Measurements from ENCODE around the gene SATB1.

The SATB1 gene

GRCh38 chr3:18428991-18429745, 4.0 kb upstream of the SATB1 start:
- no peak for DNase-seq

- no peak for DNase-seq
Observed at GRCh38 chr3:18428036-18428435, 2.9 kb upstream of the SATB1 start.

DNA sequence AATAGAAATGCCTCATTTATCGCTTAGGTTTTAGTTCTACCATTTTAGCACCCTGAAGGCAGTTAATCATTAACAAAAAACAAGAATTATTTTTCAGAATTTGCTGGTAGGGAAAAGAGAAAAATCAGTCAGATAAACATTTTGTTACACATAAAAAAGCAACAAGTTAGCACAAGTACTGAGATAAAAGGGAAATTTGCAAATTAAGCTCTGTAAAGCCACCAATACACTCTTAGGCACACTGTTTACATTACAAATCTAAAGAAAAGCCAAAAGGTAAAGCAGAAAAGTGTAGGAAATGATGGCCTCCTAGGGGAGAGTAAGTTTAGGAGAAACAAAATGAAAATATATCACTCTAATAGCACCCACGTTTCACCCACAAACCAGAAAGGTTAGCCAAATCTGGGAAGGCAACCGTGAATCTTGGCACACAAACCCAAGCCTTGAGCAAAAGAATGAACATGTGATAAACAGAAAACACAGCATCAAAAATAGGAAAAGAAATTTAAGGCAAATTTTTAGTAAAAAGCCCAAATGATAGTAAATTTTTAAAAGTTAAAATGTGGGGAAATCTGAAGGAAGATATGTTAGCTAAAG, 1.6 kb upstream of the SATB1 start:
- no peak for DNase-seq

- DNase-seq = no peak
Observed at GRCh38 chr3:18425641-18426257, 610 bp upstream of the SATB1 start.

DNA sequence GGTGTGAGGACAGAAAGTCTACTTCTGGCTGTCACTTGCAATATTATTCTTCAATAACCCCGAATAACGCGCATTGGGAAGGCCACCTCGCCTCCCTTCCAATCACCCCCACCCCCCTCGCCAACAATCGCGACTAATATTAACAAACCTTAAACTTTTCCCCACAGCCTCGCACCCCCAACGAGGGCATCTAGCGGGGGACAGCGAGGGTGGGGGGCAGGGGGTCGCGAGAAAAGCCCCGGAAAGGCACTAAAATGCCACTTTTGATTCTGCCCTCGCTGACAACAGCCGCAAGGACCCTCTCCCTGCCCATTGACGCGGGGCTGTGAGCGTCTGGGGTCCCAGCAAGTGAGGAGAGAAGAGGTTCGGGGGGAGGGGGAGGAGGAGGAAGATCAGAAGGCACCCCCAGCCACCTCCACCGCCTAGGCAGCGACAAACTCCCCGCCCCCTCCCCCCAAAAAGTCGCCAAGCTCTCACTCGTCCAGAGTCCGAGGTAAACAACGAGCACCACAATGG, 868 bp downstream of the SATB1 start:
- no peak for DNase-seq

DNA sequence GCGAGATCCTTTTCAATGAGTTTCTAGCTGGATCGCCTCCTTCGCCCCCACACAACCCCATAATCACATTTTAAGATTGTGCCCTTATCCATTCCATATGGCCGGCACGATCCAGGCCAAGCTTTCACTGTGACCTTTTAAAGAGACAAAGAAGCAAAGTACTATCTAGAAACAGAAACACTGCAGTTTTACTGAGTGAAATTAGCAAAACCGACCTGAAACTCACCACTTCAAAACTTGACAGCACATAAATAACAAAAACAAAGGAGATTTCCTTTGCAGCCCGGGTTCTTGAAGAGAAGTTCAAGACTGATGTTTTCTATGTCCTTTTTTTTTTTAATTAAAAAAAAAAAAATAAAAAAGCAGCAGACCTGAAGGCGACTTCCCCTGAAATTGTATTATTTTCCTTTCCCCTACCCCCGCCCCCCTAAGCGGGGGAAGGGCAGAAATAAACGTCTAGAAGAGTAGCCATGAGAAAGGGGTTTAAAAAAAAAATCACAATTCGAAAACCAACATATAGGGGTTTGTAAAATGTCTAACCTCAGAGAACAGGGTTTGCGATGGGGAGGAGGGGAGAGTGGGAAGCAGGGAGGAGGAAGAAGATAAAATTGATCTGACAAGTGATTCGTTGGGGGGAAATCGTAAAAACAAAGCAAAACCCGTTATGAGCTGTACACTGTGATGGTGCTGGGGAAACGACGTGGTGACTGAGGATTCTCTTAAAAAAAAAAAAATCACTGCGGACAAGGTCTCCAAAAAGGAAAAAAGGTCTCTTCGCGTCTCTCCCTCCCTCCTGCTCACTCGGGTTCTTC, 1.5 kb downstream of the SATB1 start:
- DNase-seq = no peak

- no peak for DNase-seq
Observed at GRCh38 chr3:18422972-18423371, 2.2 kb downstream of the SATB1 start.

DNA sequence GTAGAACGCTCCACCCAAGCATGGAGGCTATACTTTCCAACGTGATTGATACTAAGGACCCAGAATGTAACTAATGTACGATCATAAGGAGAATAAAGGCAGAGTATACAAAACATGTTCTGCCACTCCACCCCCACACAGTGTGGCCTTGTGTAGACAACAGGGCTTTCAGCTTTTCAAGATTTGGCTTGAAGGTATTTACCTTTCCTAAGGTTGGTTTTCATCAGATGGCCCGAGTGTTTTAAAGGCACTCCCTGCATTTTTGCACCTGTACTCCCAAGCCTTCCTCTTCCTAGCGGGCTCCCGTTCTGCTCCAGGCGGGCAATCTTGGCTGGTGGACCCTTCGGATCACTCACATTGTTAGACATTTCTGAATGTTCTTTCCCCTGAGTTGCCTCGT, 4.6 kb downstream of the SATB1 start:
- no peak for DNase-seq

DNA sequence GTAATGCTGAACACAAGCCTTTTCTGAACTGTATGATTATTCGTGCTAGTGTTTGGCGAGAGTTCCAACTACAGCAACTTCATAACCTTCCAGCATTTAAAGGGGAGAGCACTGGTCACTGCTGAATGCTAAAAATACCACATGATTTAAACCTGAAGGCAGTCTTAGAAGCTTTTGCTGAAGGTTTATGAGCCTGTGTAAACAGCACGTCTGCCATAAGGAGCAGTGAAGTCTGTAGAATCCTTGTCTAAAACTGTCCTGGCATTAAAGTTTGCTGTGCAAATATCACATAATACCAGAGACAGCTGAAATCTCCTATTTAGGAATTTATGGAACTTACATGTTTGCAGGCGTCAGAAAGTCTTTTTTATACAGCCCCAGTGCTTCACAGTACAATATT, 5.9 kb downstream of the SATB1 start:
- DNase-seq = no peak

DNA sequence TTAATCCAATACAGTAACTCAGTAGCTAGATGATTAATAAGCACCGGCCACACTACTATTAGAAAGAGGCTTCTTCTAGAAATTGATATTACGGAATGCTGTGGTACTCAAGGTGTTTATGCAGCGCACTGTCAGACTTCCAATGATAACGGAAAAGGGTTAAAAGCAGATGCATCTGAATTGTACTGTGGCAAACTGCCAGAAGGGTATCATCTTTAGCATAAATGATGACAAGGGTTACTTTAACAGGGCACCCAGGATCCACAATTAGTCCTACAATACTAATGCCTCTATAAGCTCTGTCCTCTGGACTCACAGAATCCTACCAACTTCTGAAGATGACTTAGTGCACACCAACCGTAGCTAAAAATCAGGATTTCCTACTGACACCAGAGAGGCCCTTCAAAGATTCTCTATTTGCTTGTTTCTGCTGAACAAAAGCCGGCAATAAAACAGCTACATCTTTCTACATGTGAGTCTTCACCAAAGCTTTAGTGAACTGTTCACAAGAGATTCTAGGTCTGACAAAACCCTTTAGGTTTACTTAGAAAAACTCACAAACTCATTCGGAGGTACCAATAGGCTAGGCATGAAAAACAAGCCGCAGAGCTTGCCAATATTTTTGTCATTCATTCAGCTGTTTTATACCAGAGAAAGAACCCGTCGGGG, 7.1 kb downstream of the SATB1 start:
- no peak for DNase-seq

GRCh38 chr3:18416332-18416731, 8.8 kb downstream of the SATB1 start:
- no peak for DNase-seq

DNA sequence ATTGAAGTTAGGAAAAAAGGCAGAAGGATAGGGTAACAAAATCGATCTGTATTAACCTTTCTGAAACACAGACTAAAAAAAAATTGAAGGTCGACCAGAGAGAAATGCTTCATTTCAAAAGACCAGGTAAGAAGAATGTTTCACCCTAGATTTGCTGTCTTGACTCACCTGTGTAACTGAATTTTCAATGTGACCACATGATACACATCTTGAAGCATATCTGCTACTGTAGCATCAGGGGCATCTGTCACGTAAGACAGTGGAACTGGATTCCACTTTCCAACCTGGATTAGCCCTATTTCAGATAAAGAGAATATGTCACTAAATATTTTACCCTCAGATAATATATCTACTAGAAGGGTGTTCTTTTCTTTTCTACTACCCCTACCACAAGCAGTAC, 9.3 kb downstream of the SATB1 start:
- no peak for DNase-seq

DNA sequence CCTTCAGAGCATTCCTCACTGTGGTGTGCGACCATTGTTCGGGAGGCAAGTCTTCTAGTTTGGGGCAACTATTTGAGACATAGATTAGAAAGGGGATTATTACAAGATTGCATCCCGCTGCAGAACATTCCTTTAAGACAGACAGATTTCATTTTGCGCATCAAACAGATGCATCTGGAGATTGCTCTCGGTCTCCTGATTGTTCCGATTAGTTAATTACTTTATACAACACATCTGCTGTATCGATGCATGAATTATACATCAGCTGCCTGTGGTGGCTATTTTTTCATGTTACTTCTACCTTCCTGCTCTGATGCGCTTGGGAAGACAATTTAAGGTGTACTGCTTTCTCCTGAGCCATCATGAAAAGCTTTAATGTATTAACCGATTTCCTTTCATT, 10.0 kb downstream of the SATB1 start:
- DNase-seq = no peak

- no peak for DNase-seq
Observed at GRCh38 chr3:18412684-18413083, 12.5 kb downstream of the SATB1 start.

GRCh38 chr3:18411541-18411940, 13.6 kb downstream of the SATB1 start:
- DNase-seq = no peak

GRCh38 chr3:18410205-18410604, 14.9 kb downstream of the SATB1 start:
- DNase-seq = no peak

- no peak for DNase-seq
Observed at GRCh38 chr3:18409266-18409665, 15.9 kb downstream of the SATB1 start.

GRCh38 chr3:18405141-18405540, 20.0 kb downstream of the SATB1 start:
- no peak for DNase-seq

- no peak for DNase-seq
Observed at GRCh38 chr3:18403061-18403460, 22.1 kb downstream of the SATB1 start.

DNA sequence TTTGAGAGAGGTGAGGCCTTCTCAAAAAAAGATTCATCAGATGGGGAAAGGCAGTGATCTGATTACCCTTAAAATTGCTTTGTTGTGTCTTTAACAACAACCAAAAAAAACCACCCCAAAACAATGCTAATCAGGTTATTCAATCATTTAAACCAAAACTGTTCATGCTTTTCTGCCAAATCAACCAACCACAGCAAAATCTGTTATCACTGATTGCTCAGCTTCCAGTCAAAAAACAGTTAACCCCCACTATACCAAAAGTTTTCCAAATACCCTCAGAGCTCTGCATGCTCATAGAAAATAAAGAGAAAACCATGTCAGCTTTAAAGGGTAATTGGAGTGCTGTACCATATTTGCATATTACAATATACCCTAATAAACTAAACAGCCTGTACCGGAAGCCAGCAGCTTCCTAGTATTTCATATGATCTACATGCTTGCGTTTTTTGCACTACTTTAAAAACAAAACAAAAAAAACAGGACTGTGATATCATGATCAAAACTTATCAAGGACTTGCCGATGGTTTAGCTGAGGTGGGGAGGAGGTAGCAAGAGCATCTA, 22.8 kb downstream of the SATB1 start:
- no peak for DNase-seq

DNA sequence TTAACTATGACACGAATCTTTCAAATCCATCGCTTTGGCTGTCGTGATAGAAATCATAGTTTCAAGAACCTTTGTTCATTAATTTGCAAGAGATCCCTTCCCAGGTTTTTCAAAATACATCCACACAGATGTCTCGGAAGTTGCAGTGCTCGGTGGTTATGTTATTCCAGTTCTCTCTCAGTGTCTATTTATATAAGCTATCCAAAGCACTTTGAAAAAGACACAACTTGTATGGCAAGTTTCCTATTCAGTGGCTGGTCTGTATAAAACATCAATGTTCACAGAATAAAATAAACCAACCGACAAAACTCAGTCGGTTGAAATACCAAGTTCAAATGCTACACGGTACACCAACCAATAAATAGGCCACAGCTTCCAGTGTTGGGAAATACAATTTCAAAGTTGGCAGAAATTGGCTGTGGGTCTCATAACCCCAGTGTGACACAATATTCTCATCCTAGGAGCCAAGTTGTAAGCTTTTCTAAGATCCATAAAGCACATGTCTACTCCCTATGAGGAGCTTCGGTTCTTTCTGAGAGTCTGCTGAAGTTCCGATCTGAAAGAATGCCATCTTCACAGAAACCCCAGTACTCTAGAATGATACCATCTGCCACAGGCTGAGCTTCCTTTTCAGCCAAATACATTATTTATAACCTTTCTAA, 23.7 kb downstream of the SATB1 start:
- no peak for DNase-seq

DNA sequence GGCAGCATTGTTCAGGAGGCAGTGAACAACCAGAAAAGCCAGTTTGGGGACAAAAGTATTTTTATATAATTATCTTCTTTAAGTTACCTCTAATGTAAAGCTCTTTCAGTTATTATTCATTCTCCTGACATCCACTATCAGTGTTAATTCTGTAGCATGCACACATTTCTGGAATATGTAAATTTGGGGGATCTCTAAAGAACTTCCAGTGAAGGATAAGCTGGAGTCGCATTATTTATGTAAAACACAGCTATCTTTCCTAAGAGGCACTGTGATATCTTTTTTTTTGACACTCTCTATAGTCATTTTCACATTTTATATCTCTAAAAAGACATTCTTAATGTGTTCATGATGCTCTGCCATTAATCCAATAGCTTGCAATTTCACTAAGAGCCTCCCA, 26.7 kb downstream of the SATB1 start:
- DNase-seq = no peak

Data from NCI-H446 treated with DMSO at 0.1 percent for 48 hours (cell line).